ENCODE results near the gene COL4A1. TPM values are rescaled to one million over a fixed set of nuclear protein-coding genes. Genes with fewer than 3 reads are reported as not detected.

Gene COL4A1
- polyA plus RNA-seq, 2 of the 4 experiments (the other 2 are of a cell fraction) = 23.8 to 71.3 TPM

DNA sequence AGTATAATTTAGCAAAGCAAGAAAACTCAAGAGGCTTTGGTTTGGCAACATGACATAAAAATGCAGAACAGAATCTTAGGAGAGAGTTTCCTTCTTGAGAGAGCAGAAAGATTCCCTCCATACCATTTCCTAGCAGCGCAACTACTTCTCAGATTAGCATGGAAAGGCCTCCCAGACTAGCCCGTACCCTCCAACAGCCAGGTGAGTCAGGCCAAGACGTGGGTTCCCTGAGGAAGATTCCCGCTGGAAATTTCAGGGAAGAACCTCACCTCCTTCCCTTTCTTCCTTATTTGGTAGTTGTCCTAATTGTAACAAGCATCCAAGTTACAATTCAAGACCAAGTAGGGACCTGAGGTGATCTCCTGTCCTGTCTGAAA is 12.4 kb upstream of the COL4A1 start:
- no peak for DNase-seq (ENCODE audit: low read depth in 1 of 2, low spot score in 1 of 2)
- H3K4me2 ChIP-seq = peak overlapping the region; percentile 80
- ATAC-seq = peak; percentile 2 to 3; a peak in 2 of 6 replicates
- TF ChIP-seq EP300 (IDR thresholded peaks at IDR 0.05) (no peak), EHMT2 (IDR thresholded peaks at IDR 0.05; ENCODE audit: low read depth) (no peak), RFX5 (IDR thresholded peaks at IDR 0.05) (no peak), NPAS2 (CRISPR knock-in tag; IDR thresholded peaks at IDR 0.05; ENCODE audit: borderline replicate concordance) (no peak)
- peaks cover 66% of the 10 kb centered on the region for H3K4me1 ChIP-seq
- H3K9me3 ChIP-seq = no peaks in the 10 kb centered on the region
- POLR2A ChIA-PET = interaction anchor here (1.1 to 1.3 kb wide), 2 partner anchors 12 to 29 kb away, joined by 4 to 9 read pairs; partner anchors contain the start of genes COL4A1 and COL4A2
- H3K4me3 ChIP-seq = no peak overlapping the region; the same call in 2 of the 3 replicates
- FAIRE-seq = no peak
- 68% methylated on average over 4 of the region's 4 CpGs for WGBS (ENCODE audit: missing lambda C conversion rate)
- peak overlapping the region; percentile 82 to 91 for H3K27ac ChIP-seq
- CTCF ChIA-PET = no interaction called here

- 80% methylated on average over 7 of the region's 7 CpGs for WGBS (ENCODE audit: missing lambda C conversion rate)
- ATAC-seq = no peak
- ChIA-PET CTCF (no interaction called here), POLR2A (interaction anchor here (1.1 to 1.3 kb wide), 2 partner anchors 12 to 29 kb away, joined by 4 to 9 read pairs; partner anchors contain the start of genes COL4A1 and COL4A2)
- FAIRE-seq = no peak
- peaks cover 61% of the 10 kb centered on the region for H3K4me1 ChIP-seq
- DNase-seq (ENCODE audit: low read depth in 1 of 2, low spot score in 1 of 2) = no peak
- no peak overlapping the region for H3K4me3 ChIP-seq
- H3K9me3 ChIP-seq = no peaks in the 10 kb centered on the region
- peak overlapping the region; percentile 82 to 91 for H3K27ac ChIP-seq
- TF ChIP-seq EP300 (IDR thresholded peaks at IDR 0.05) (no peak), BCL3 (IDR thresholded peaks at IDR 0.05) (no peak), ELK1 (IDR thresholded peaks at IDR 0.05; ENCODE audit: low read depth, low read length) (no peak), MYC (IDR thresholded peaks at IDR 0.05; ENCODE audit: borderline replicate concordance, low read length) (no peak), EHF (CRISPR knock-in tag; IDR thresholded peaks at IDR 0.05) (no peak), ZC3H11A (IDR thresholded peaks at IDR 0.05) (no peak), RARB (CRISPR knock-in tag; IDR thresholded peaks at IDR 0.05) (no peak), NFE2L2 (conservative IDR thresholded peaks at IDR 0.05; ENCODE audit: low read length) (no peak), SREBF2 (IDR thresholded peaks at IDR 0.05) (no peak), RAD21 (conservative IDR thresholded peaks at IDR 0.05 in 1 of 2, IDR thresholded peaks at IDR 0.05 in 1 of 2) (no peak), HEYL (CRISPR knock-in tag; IDR thresholded peaks at IDR 0.05) (no peak)
- TF ChIP-seq, protein P1, sequence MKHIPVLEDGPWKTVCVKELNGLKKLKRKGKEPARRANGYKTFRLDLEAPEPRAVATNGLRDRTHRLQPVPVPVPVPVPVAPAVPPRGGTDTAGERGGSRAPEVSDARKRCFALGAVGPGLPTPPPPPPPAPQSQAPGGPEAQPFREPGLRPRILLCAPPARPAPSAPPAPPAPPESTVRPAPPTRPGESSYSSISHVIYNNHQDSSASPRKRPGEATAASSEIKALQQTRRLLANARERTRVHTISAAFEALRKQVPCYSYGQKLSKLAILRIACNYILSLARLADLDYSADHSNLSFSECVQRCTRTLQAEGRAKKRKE (CRISPR knock-in tag; IDR thresholded peaks at IDR 0.05; ENCODE audit: low read depth) = no peak
- TF ChIP-seq, protein P2, sequence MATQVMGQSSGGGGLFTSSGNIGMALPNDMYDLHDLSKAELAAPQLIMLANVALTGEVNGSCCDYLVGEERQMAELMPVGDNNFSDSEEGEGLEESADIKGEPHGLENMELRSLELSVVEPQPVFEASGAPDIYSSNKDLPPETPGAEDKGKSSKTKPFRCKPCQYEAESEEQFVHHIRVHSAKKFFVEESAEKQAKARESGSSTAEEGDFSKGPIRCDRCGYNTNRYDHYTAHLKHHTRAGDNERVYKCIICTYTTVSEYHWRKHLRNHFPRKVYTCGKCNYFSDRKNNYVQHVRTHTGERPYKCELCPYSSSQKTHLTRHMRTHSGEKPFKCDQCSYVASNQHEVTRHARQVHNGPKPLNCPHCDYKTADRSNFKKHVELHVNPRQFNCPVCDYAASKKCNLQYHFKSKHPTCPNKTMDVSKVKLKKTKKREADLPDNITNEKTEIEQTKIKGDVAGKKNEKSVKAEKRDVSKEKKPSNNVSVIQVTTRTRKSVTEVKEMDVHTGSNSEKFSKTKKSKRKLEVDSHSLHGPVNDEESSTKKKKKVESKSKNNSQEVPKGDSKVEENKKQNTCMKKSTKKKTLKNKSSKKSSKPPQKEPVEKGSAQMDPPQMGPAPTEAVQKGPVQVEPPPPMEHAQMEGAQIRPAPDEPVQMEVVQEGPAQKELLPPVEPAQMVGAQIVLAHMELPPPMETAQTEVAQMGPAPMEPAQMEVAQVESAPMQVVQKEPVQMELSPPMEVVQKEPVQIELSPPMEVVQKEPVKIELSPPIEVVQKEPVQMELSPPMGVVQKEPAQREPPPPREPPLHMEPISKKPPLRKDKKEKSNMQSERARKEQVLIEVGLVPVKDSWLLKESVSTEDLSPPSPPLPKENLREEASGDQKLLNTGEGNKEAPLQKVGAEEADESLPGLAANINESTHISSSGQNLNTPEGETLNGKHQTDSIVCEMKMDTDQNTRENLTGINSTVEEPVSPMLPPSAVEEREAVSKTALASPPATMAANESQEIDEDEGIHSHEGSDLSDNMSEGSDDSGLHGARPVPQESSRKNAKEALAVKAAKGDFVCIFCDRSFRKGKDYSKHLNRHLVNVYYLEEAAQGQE (IDR thresholded peaks at IDR 0.05) = no peak
- H3K4me2 ChIP-seq = peak overlapping the region; percentile 80
Observed at GRCh38 chr13:110318920-110319319, 12.0 kb upstream of the COL4A1 start.

All from A549 (cell line).